DMS79 (cell line): ENCODE results near the gene TARDBP.
"Not testable (repeated sequence)": the region's sequence is repeated elsewhere in the genome, so short reads cannot be mapped to it uniquely, and the experiment has no call there.

Source experiments
- DNase-seq: peaks from one replicate; lab custom pipeline; 2025; lab: John Stamatoyannopoulos, UW

The TARDBP gene

DNA sequence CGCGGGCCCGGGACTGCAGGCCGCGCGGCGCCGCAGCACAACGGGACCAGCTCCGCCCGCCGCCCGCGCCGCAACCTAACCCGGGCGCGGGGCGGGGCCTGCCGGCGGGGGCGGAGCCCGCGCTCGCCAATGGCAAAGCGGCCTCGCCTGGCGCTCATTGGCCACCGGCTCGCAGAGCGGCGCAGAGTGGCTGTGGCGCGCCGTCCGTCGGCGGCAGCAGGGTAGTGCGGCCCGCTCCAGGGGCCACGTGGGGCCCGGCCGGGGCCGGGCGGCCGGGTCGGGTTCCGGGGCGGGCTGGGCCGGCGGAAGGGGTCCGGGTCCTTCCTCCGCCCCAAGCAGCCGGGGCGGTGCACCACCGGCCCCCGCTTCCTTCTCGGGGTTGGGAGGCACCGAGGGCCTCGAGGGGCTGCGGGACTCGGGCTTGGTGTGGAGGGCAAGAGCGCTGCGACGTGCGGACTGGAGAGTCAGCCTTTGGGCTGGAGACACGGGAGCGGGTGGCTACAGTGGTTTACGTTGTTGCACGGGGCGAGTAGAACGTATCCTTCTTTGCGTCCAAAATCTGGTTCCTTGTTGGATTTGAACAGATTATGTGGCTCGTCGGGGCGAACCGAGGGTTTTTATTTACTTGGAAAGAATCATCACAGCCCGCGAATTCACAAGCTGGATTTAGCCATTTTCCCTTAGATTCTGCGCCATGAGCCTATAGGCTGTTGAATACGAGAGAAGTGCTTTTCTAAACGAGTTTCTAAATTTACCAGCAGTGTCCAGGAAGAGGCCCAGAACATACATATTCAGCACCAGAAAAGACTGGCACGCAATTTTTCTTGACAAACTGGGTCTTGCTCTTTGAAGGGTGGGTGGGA lies 47.7 kb downstream of the TARDBP start, which contains the start of gene SRM:
SRM (minus strand) TSS at position 51 of the 863 bp plus-strand sequence. CDS start 75 bp downstream, outside the sequence.
- peak; percentile 69 for DNase-seq

DNA sequence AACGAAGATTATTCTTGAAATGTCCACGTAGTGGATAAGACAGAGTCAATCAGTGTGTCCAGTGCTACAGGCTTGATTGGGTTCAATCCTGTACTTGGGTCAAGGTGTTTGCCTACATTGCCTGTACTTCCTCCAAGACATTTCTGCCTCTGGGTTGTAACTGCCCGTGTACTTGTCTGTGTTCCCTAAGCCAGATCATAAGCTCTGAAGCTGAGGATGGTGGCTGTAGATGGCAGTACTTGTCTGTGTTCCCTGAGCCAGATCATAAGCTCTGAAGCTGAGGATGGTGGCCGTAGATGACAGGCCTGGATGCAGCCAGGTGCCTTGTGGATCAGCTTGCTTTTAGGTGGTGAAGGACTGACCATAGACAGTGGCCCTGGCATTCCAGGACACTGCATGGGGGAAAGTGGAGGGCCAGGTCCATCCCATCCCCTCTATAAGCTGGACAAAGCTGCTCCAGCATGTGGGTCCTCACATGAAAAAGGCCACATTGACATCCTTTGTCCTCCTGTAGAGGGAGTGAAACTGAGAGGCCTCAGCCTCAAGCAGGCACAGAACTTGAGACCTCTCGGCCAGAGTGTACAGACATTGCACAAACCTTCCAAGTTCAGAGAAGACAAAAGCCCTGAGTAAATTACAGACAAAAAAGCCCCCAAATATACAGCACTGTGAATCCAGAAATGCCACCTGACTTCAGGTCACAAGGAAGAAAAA lies 49.4 kb downstream of the TARDBP start:
- no peak for DNase-seq

DNA sequence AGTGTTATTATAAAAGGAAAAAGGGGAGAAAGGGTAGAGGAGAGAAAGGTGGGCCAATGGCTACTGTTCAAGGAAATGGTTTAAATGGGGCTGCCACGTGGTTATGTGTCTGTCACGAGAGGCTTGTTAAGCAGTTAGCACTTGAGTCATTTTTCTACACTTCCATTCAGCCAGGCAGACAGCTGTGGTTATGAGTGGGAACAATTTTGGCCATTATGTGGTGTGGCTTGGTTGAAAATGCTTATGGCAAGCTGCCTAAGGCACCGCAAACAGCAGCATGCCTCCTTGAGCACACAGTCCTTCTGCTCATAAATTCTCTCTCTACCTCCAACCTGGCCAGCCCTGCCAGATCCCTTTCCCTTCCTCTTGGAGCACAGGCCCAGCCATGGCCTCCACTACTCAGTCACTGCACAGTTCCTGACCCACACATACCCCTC lies 50.5 kb downstream of the TARDBP start:
- peak; percentile 93 for DNase-seq

DNA sequence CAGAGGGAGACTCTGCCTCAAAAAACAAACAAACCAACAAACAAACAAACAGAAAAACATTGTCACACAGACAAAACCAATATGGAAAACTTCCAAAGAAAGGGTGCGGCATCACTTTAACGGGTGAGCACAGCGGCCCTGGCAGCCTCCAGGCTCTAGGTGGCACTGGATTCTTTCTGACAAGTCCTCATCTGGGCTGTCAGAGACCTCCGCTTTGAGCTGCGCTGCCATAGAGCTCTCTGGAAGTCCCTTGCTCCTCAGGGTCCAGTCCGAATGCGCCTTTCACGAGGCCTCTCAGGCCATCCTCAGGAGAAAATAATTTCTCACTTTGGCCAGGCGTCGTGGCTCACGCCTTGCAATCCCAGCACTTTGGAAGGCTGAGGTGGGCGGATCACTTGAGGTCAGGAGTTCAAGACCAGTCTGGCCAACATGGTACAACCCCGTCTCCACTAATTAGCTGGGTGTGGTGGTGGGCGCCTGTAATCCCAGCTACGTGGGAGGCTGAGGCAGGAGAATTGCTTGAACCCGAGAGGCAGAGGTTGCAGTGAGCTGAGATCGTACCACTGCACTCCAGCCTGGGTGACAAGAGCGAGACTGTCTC lies 51.6 kb downstream of the TARDBP start:
- DNase-seq = not testable (repeated sequence)

DNA sequence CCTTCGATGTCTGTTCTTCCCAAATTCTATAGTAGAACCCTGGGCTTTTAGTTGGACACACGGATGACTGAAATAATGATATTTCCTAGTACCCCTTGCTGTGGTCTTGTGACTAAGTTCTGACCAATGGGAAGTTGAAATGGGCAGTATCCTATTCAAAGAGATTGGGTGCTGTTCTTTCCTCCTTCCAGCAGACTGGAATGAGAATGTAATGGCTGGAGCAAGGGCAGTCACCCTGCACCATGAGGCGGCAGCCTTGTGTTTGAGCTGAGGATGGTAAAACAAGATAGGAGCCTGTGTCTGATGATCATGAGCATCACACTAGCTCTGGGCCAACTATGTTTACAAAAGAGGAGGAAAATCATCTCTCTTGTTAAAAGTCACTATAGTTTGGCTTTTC lies 52.5 kb downstream of the TARDBP start:
- no peak for DNase-seq

DNA sequence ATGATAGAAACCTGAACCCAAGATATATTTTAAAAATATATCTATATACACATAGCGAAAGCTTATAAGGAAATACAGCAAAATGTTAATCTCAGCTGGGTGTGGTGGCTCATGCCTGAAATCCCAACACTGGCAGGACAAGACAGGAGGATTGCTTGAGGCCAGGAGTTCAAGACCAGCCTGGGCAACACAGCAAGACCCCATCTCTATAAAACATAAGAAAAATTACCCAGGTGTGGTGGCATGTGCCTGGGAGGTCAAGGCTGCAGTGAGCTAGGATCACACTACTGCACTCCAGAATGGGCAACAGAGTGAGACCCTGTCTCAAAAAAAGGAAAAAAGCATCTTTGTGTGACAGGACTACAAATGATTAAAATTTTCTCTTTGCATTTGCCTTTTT lies 53.3 kb downstream of the TARDBP start:
- DNase-seq = no peak

DNA sequence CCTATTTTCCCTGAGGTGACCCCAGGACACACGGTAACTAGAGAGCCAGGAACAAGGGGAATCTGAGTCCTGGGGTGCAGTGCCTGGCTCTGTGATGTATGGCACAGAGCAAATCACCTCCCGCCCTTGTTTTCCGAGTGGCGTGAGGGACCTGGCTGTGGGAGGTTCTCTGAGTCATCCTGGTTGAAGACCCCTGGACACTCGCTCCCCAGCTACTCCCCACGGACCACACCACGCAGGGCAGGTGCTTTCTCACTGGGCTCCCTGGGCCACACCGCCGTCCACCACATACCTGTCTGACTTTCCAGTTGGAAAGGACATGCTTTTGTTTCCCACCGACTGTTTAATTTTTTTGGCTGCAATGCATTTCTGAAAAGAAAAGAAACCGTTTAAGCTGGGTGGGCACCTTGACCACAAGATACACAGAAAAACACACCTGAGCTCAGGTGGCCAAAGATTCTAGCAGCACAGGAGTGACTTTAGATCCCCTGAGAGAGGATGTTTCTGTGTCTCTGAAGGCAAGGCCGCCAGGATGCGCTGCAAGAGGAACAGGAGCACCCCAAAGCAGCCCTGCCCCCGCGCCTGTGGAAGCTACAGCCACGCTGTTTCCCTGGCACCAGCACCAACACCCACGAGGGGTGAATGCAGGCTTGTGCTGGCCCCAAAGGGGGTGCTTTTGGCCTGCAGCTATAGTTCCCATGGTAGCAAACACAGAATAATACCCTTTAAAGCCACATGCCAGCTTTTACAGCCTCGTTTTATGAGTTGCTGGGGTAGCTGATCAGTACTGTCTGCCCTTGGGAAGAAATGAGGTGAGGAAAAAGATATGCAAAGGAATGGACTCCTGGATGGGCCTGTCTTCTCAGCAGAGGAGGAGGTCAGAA lies 55.5 kb downstream of the TARDBP start:
- DNase-seq = no peak

DNA sequence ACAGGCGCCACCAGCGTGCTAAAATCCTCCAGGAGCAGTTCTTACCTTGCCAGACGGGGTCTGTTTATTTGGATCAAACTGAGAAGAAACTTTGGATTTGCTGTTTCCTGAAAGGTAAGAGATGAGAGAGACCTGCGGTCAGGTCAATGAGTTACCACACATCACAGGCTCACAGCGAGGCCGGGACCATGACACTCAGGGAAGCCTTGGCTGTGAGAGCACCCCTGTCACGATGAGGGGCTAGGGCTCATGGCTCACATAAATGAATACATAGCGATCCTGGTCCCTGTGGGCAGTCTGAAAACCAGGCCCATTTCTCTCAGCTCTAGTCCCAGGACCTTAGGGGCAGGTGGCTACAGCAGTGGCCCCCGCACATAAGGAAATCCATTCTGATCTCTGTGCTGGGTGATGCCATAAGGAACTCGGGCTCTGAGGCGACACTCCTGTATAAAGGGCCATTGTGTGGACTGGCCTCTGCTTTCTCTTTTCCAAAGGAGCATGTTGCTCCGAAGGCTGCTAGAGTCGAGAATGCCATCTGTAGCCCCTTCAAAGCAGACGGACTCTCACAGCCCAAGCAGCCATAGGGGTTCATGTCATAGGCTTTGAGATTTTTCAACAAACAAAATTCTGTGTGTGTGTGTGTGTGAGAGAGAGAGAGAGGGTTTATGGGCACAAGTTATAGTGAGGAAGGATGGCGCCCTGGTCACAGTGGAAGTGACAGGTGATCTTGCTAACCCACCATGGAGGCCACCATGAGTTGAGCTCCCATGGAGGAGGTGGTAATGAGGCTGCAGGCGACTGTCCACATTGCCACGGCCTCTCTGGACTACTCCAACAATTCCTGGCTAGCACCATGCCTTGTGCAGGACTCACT lies 56.4 kb downstream of the TARDBP start:
- no peak for DNase-seq

DNA sequence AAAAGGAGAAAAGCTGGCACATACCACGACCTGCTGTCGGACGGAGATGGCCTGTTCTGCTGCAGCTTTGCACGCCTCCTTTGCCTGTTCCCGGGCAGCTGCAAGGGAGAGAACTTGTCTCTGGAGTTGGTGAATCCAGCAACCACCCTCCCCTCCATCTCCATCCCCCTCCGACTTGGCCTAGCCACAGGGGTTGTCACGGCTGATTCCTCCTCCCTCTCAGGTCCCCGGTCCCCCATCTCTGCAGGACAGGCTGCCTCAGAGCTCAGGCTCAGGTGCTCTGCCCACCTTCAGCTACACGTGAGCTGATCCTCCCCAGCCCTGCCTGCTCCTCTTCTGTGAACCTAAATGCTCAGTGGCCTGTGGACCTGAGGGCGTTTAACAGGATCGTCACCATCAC lies 58.4 kb downstream of the TARDBP start:
- DNase-seq = no peak

DNA sequence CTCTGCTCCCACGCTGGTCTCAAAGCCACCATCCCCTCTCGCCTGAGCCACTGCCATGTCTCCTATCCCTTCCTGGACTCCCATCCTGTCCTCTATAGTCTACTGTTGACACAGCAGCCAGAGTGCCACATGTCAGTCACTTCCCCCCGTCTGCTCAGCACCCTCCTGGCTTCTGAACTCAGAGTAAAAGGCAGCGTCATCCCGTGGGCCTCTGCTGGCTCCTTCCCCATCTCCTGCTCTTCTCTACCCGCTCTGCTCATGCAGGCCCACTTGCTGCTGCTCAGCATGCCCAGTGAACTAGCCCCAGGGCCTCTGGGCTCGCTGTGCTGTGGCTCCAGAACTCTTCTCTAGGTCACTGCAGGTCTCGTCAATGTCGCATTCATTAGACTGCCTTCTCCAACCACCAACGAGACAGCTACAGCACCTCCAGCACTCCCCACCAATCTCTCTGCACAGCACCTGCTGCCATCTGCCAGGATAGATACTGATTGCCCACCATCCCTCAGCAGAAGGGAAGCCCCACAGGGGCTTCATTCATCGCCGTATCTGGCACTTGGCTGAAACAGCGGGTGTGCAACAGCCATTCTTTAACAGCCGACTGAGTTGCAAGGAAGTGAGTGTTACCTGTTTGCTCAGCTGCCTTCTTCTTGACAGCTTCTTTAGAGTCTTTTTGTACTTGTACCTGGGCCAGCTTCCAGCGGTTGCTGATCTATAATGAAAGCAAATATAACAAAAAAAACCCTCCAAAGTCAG lies 59.2 kb downstream of the TARDBP start:
- peak; percentile 98 for DNase-seq

DNA sequence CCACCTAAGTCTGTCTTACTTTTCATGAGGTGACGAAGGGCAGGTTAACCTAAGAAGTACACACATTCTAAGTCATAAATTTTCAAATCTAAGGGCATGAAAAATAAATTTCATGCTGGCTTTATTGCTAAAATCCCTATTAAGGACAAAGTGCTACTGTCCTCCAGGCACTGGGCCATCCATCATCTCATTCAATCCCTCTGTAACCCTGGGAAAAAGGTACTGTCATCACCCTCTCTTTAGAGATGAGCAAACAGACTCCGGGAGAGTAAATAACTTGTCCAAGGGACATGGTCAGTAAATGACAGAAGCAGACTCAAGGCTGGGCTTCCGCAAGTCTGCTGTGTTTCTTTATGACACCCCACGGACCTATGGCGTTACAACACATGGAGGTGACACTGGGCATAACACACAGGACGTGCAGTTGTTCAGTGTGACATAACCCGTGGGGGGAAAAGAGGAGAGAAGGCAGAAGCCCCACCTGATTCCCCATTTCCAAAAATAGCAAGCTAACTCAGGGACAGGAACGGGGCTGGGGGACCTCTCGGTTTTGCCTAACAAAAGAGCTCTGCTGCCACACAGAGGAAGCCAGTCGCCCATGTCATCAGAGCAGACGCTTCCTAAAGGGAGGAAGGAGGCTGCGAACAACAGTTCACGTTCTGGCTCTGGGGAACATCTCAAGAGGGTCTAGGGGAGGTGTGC lies 59.9 kb downstream of the TARDBP start:
- peak; percentile 91 for DNase-seq

DNA sequence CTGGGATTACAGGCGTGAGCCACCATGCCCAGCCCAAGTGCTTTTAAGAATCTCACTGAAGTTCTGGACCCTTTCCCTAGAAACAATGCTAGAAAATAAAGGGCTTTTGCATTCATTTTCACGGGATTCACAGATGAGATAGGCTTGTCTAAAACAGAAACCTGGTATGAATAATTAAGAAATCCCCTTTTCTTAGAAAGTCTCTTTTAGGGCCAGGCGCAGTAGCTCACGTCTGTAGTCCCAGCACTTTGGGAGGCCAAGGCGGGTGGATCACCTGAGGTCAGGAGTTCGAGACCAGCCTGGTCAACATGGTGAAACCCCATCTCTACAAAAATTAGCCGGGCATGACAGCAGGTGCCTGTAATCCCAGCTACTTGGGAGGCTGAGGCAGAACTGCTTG lies 60.9 kb downstream of the TARDBP start:
- DNase-seq = not testable (repeated sequence)
